ENCODE results near the gene SULF2. TPM values are rescaled to one million over a fixed set of nuclear protein-coding genes. Genes with fewer than 3 reads are reported as not detected.

The SULF2 gene
- total RNA-seq, 1 experiment from 2014 or later: 44.8 TPM

DNA sequence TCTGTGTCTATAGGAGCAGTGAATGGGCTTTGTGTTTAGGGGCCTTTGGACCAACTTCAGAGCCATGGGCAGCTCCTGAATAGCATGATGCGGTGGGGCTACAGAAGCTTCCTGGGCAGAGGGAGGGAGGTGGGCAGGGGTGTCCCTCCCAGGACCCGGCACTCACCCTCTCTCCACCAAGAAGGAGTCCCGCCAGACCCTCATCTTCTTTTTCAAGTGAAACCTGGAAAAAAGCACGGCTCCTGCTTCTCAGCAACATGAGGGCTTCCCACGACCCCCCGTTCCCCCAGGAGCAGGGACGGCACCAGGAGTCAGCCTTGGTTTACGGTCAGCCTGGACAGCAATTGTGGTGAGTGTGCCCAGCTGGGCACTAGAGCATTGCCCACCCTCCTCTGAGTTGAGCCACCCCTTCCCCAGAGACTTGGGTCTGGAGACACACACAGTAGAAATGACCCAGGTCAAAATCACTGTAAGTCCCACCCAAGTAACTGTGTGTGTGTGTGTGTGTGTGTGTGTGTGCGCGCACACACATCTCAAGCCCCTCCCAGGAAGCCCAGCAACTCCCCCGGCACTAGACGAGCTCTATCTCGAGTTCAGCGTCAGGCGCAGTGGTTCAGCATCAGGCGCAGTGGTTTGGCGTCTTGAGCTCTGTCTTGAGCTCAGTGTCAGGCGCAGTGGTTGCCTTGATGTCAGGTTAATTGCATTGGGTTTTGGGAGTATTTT is 108.2 kb downstream of the SULF2 start:
- DNase-seq (ENCODE audit: low spot score): no peak
- in situ Hi-C loops (cut with HindIII; ENCODE audit: low sequenced_read_pairs): no loop called here

DNA sequence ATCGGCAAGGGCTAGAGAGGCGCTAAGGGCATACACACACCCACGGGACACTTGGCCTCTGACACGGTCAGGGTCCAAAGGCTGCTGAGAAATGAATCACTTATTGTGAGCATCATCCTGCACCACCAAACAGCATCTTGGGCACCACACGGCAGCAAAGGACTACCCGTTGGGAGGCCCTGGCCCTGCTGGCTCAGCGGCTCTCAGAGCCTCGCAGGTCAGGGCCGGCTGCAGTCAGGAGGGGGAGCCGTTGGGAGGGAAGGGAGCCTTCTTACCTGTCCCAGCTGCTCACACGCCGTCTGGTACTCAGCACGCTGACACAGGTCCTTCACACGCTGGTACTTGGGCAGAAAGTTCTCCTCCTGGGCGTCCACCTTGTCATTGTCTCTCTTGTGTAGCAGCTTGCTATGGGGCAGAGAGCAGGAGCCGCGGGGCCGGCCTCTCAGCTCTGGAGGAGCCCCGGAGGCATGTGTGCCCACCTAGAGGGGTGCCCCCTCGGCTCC is 109.0 kb downstream of the SULF2 start:
- DNase-seq (ENCODE audit: low spot score): no peak
- in situ Hi-C loops (cut with HindIII; ENCODE audit: low sequenced_read_pairs): no loop called here

DNA sequence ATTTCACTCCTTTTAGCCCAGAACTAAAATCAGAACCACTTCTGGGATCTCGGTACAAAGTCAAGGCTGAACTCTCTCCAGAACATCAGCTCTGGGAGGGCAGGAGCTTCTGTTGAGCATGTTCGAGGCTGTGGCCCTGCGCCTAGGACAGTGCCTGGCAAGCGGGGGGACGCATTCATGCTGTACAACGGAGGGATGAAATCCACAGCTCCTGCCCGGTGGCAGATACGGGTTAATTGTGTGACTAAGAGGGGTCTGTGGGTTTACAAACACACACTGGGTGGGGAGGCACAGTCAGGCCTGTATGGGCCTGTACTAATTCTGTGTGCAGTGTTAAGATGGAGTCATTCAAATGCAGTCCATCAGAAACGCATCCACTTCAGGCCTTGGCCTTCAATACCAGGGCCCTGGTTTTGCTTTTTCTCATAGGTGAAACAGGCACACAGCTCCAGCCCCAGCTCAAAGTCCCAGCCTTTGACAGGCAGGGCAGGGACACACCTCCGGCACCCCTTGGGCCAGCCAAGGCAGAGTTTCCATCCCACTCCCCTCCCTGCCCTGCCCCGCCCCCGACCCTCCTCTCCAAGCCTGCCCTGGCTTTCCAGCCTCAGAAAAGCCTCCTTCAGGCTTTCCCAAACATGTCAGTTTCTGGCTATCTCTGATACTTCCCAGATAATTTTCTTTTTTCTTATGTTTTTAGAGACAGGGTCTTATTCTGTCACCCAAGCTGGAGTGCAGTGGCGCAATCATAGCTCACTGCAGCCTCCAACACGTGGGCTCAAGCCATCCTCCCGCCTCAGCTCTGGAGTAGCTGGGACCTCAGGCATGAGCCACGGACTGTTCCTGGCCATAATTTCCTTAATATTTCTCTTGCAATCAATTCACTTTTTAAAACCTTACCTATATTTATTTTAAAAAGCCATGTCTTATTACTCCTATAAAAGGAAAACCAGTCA is 109.8 kb downstream of the SULF2 start:
- DNase-seq (ENCODE audit: low spot score): no peak
- in situ Hi-C loops (cut with HindIII; ENCODE audit: low sequenced_read_pairs): no loop called here

DNA sequence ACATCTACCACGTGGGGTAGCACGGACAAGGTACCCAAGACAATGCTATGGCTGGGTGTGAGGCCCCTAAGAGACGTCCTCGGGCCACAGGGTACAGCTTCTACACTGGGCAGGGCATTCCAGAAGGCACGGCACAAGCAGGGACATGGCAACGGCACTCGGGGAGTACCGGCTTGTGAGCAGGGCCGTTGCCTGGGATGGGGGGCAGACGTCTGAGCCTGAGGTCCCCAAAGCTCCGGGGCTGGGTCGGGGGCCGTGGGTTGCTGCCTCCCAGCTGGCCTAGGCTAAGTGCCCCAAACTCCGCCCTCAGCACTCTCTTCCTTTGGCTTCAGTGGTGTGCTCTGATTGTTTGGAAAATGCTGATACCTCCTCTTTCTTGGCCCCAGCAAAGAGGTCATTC is 110.6 kb downstream of the SULF2 start:
- in situ Hi-C loops (cut with HindIII; ENCODE audit: low sequenced_read_pairs): no loop called here
- no peak for DNase-seq (ENCODE audit: low spot score)

DNA sequence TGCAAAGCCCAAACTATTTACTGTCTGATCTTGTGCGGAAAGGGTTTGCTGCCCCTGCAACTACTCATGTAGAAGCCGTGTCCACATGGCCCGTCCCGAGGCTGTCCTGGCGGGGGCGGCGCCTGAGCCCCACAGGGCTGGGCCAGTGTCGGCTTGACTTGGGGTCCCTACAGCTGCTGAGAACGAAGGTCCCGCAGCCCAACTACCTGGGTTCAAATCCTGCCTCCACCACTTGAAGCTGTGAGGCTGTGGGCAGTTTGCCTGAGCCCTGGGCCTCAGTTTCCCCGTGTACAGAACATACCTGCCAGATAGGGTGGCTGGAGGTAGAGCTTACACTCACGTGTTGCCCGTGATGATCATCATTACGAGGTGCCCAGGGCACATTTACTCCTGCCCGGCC is 111.1 kb downstream of the SULF2 start:
- in situ Hi-C loops (cut with HindIII; ENCODE audit: low sequenced_read_pairs): no loop called here
- no peak for DNase-seq (ENCODE audit: low spot score)

DNA sequence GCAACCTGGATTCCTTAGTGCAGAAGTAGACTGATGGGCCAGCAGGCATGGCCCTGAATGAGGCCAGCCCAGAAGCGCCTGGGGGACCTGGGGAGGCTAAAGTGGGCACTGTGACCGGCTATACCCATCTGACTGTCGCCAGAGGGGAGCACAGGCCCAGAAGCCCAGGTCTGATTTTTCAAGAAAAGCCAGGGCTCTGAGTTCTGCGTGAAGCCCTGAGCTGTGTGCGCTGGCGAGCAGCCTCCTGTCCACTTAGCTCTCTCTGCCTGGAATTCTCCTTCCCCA is 111.7 kb downstream of the SULF2 start:
- in situ Hi-C loops (cut with HindIII; ENCODE audit: low sequenced_read_pairs): no loop called here
- DNase-seq (ENCODE audit: low spot score): no peak

DNA sequence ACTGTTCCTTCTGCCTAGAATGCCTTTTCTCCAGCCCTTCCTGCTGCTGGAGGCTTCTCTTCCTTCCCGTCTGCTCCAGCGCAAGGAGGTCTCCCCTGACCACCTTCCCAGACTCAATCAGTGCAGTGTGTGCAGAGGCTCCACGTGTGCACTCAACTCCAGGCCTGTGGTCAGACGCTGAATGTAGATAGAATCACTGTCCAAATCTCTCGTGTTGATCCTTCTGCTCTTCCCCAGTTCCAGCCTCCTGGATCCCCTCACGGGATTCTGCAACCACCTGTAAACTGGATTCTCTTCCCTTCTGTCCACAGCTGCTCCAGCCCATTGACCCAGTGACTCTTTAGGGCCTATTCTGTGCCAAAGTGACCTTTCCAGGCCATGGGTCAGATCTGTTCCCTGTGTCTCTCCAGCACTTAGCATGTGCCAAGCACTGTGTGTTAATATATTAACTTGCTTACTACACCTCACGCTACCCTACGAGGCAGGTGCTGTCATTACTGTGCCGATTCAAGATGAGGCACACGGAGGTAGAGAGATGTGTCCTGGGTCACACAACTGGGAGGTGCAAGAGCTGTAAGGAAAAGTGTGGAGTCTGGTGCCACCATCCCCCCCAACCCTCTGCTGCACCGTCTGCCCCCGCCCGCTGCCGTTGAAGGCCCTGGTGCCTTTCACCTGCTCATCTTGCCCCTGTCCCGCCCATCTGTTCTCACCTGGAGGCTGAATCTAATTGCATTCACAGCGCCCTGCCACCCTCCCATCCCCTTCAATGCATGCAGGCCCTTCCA is 112.2 kb downstream of the SULF2 start:
- DNase-seq (ENCODE audit: low spot score): no peak
- in situ Hi-C loops (cut with HindIII; ENCODE audit: low sequenced_read_pairs): no loop called here

DNA sequence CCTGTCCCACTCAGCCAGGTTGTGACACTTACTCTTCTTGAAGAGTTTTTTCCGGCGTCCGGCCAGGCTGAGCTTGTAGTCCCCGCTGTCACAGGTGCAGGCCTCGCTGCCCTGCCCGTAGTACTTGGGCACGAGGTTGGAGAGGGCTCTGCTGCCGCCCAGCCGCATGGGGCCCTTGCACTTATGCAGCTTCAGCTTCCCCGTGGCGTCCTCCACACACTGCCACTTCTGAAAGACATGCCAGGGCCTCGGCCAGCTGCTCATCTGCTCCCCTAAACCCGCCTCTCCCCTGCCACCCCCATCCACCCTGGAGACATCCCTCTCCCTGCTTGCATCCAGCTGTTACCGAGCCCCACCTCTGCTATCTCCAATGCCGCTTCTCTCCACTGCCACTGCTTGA is 113.1 kb downstream of the SULF2 start:
- in situ Hi-C loops (cut with HindIII; ENCODE audit: low sequenced_read_pairs): no loop called here
- no peak for DNase-seq (ENCODE audit: low spot score)

DNA sequence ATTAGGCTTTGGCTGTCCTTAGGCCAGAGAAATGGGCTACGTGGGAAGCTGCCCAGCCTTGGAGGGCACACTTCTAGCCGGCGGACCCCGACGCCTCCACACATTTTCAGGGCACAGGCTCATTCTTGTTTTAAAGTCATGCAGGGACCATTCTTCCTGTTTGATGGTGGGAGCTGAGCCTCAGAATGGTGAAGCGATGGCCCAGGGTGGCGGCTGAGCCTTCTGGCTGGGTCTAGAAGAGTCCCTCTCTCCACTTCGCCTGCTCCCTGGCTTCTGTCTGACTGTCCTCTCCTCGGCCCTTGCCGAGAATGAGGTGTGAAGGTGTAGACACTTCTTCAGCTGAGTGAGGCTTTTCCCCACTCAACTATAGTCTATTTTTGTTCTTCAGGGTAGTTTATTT is 114.4 kb downstream of the SULF2 start:
- in situ Hi-C loops (cut with HindIII; ENCODE audit: low sequenced_read_pairs): no loop called here
- no peak for DNase-seq (ENCODE audit: low spot score)

DNA sequence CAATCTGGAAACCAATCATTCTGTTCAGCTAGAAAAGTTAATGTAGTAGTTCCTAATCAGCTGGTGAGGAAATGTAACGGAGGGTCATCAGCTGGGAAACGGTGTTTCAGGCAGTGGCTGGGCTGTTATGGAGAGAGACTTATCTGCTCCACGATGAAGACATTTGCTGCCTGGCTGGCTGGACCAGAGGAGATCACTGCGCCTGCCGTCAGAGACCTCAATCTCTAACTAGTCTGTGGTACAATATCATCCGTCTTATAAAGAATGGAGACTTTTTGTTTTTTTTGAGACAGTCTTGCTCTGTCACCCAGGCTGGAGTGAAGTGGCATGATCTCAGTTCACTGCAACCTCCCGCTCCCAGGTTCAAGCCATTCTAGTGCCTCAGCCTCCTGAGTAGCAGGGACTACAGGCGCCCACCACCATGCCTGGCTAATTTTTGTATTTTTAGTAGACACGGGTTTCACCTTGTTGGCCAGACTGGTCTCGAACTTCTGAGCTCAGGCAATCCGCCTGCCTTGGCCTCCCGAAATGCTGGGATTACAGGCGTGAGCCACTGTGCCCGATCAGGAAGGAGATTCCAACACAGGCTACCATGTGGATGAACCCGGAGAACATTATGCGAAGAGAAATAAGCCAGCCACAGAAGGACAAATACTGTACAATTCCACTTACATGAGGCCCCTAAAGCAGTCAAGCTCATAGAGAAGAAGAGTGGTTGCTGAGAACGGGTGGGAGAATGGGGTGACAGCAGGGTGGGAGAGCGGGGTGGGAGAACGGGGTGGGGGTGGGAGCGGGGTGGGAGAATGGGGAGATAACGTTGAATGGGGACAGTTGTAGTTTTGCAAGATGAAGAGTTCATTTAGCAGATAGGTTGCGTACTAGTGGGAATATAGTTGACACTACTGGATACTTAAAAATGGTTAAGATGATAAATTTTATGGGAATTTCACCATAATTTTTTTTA is 115.1 kb downstream of the SULF2 start:
- DNase-seq (ENCODE audit: low spot score): no peak
- in situ Hi-C loops (cut with HindIII; ENCODE audit: low sequenced_read_pairs): no loop called here

DNA sequence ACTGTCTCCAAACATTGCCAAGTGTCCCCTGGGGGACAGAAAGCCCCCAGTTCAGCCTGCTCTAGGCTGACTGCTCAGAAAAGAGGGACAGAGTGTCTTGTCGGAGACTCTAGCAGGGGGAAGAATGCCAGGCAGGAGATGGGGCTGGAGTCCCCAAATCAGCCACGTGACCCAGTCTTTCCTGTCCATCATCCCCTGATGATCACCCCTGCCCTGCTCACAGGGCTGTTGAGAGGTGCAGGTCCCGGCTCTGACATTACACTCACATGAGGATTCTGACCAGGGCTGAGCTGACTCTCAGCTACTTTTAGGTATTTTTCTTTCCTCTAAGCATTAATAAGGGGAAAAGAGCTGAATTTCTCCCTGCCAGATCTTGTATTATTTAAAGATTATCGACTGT is 115.8 kb downstream of the SULF2 start:
- in situ Hi-C loops (cut with HindIII; ENCODE audit: low sequenced_read_pairs): no loop called here

DNA sequence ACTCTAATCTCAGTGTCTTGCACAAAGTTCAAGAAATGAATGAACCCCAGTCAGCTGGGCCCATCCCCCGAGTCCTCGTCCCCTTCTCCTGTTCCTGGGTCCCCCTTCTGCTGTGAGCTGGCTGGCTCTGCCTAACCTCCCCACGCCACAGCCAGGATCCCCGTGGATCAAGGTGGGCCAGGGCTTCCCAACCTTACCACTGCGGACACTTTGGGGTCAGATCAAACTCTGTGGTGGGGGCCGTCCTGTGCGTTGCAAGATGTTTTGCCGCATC is 116.2 kb downstream of the SULF2 start:
- in situ Hi-C loops (cut with HindIII; ENCODE audit: low sequenced_read_pairs): no loop called here
- DNase-seq (ENCODE audit: low spot score): no peak

More for the DNA sequence above, 115.8 kb downstream of the SULF2 start:
- DNase-seq (ENCODE audit: low spot score): no peak

DNA sequence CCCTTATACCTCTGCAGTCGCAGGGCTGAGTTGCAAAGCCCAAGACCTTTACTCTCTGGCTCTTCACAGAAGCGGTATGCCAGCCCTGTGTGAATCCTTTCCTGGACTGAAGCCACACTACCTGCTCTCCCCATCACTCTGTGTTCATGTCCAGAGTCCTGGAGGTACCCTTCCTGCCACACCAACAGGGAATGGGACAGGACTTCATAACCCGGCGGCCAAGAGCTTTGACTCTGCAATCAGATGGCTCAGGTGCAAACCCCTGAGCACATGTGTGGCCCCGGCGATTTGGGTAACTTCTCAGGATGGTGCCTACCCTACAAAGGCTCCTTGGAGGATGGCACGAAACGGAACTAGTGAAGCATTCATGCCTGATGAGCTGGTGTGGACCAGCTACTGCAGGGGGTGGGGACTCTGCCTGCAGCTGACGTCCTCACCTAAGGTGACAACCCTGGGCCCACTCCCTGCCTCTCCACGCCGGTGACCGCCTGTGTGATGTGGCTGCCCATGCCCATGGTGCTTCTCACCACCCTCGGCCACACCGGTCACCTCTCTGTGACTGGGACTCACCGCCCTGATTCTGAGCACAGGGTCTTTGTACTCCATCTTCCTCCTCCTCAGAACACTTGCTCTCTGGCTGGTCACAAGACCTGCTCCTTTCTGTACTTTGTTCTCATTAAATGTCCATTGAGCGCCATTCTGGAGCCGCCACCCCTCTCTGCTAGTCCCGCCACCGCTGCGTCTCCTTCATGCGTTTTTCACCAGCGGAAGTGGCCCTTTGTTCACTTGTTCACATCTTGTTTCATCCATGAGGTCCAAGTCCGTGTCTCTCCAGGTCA is 116.7 kb downstream of the SULF2 start:
- in situ Hi-C loops (cut with HindIII; ENCODE audit: low sequenced_read_pairs): no loop called here
- DNase-seq (ENCODE audit: low spot score): no peak

DNA sequence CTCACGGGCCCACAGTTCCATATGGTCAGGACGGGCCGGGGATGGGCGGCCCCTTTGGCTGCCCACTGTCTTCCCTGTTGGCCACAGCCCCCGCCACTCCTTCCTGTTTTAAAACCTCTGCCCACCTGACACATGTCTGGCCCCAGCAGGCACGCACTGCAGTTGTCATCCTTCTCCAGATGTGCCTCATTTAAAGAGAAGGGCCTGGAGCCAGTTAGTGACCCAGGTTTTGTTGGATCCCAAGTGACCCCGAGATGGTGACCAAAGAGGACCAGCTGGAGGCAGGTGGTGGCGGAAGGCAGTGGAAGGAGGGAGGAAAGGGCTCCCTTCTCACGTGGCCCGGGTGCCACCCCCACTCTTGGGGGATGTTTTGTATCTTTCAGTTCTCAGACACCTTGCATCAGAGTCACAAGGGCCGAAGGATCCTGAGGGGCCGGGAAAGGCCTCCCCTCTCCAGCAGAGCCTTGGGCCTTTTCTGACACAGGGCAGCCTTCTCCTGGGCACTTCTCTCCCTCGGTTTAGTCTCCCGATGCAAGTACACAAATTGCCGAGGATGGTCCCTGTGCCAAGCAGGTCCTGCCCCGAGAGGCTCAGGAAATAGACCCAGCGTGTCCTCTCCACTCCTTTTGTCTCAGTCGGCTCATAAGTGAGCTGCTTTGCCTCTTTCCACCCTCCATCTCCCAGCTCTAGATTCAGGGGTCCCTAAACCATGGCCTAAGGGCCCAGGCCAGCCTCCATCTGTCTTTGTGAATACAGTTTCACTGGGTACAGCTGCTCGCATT is 117.6 kb downstream of the SULF2 start:
- in situ Hi-C loops (cut with HindIII; ENCODE audit: low sequenced_read_pairs): no loop called here
- DNase-seq (ENCODE audit: low spot score): no peak

DNA sequence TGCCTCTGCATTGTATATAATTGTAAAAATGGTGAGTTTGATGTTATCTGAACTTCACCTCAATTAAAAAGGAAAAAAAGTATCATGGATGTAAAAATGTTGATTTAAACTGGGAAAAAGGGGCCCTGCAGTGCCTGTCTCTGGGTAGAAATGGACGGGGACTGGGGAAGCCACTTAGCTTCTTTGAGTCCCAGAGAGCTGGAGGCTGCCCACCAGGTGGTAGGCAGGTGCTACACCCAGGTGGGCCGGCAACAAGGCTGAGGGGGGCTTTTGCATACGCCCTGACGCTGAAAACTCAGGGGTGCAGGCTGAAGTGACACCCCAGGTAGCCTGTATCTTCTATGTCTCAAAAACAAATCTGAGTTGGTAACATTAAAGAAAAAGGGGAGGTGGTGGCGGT is 118.2 kb downstream of the SULF2 start:
- in situ Hi-C loops (cut with HindIII; ENCODE audit: low sequenced_read_pairs): no loop called here
- DNase-seq (ENCODE audit: low spot score): no peak

DNA sequence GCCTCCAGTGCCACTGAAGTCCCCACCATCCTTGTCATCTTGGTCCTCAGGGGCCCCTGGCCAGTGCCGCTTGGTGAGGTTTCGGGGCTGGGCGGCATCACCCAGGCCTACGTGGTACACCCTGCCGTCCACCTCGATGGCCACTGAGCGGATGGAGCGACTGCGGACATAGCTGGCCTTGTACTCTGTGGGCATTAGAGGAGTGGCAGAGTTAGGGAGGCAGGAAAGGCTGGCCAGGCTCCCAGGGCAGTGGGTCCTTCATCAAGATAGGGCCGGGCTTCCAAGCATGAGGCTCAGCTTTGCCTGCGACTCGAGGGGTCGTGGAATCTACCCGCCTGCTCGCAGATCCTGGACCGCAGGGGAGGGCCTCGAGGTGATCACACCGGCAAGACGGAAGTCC is 119.0 kb downstream of the SULF2 start:
- in situ Hi-C loops (cut with HindIII; ENCODE audit: low sequenced_read_pairs): no loop called here

DNA sequence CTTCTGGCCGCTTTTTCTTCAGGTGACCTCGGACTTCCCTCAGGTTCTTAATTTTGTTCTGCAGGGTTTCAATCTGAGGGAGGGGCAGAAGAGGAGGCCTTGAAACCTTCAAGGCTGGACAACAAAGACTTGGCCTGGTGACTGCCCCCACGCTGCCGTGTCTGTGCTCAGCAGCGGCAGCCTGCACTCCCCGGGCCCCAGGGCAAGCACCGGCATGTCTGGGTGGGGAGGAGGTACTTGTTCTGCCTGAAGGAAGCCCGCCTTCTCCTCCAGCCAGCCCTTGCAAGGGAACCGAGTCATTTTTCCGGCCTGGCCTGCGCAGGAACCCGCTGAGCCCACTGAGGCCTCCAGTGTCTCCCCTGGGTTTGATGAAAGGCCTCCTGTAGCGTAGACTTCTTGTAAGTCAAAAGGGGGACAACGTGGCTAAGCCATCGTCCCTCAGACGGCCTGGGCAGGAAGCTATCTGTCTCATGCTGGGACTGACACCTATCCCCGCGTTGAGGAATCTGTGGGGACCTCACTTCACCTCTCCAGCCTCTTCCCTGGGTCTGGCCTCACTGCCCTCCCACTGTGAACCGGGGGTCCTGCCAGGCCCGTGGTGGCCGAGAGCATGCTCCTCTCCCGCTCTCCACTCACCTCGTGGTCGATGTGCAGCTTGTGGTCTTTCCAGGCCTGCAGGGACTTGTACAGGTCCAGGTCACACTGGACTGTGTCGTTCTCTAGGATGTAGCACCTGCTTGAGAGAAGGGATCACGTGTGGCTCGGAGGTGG is 119.9 kb downstream of the SULF2 start:
- in situ Hi-C loops (cut with HindIII; ENCODE audit: low sequenced_read_pairs): no loop called here
- no peak for DNase-seq (ENCODE audit: low spot score)

More for the DNA sequence above, 119.0 kb downstream of the SULF2 start:
- no peak for DNase-seq (ENCODE audit: low spot score)

All from G401 (cell line).